GM19239 (cell line): Measurements from ENCODE around the gene LSR.
"Not testable (repeated sequence)": the region's sequence is repeated elsewhere in the genome, so short reads cannot be mapped to it uniquely, and the experiment has no call there.

Source experiments
- DNase-seq: peaks from one replicate; pipeline ENCODE4 v3.0.0; 2011; ENCODE audit warnings: low spot score; ENCODE audit not compliant: insufficient read length
- FAIRE-seq: peaks from 2 replicates; lab custom pipeline; 2011; peaks lifted over from hg19 to GRCh38; lab: Jason Lieb, UNC

The LSR gene

DNA sequence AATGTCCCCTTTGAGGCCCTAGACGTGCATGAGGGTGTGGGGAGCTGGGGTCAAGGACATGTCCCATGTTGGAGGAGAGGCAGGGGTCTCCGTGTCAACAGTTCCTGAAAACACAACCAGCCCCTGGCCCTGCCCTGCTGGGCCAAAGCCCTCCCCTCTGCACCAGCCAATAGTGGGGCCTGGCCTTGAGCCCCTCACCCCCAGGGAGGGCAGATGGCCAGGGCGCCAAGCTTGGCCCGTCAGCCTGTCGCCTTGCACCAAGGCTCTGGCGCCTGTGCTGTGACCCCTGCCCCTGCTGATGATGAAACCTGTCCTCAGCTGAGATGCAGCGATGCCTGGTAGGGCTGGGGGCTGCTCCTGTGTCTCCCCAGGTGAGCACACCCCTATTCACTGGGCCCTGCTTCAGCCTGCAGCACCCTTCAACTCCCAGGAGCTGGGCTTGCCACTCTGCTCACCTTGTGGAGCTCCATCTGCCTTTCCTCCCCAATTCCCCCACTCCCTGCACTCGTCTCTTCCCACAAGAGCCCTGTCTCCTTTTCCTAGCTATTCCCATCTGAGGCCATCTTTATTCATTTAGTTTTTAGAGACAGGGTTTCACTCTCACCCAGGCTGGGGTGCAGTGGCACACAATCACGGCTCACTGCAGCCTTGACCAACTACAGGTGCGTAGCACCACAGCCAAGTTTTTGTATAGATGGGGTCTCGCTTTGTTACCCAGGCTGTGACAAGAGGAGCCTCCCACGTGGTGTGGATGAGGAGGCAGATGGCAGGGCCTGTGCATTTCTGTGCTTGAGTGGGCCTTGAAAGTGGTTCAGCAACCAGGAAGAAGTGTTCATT lies 31.4 kb downstream of the LSR start:
- no peak for DNase-seq
- FAIRE-seq, result no peak

DNA sequence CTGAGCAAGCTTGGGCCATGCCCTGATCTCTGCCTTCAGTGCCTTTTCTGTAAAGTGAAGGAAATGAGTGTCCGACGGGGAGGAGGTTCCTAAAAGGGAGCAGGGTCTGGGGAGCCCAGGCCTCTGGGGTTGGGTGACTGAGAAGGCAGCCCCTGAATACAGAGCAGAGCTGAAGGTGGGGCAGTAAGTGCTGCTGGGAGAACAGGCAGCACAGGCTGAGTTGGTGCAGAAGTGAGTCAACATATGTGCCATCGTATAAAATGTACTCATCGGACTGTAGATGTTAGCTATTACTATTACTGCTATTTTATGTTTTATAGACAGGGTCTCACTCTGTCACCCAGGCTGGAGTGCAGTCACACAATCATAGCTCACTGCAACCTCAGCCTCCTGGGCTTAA lies 32.5 kb downstream of the LSR start:
- no peak for DNase-seq
- FAIRE-seq, result no peak

DNA sequence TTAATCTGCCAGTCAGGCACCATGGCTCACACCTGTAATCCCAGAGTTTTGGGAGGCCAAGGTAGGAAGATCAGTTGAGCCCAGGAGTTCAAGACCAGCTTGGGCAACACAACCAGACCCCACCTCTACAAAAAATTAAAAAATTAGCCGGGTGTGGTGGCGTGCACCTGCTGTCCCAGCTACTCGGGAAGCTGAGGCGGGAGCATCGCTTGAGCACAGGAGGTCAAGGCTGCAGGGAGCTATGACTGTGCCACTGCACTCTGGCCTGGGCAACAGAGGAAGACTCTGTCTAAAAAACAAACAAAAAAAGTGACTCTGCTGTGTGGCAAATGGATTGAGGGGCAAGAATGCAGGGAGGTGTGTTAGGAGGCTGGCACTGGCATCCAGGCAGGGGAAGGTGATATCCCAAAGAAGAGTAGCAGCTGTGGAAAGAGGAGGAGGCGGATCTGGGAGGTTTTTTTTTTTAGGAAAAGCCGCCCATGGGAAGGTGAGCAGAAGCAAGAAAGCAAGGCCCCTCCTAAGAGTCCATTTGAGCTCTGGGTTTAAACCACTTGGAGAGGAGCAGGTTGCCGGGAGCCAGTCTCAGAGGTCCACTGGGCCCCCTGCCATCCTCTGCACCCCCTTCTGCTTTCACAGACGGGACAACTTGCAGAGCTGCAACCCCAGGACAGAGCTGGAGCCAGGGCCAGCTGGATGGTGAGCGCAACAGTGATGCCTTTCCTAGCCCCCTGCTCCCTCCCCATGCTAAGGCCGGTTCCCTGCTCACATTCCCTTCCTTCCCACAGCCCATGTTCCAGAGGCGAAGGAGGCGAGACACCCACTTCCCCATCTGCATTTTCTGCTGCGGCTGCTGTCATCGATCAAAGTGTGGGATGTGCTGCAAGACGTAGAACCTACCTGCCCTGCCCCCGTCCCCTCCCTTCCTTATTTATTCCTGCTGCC lies 35.6 kb downstream of the LSR start:
- no peak for DNase-seq
- FAIRE-seq, result no peak

DNA sequence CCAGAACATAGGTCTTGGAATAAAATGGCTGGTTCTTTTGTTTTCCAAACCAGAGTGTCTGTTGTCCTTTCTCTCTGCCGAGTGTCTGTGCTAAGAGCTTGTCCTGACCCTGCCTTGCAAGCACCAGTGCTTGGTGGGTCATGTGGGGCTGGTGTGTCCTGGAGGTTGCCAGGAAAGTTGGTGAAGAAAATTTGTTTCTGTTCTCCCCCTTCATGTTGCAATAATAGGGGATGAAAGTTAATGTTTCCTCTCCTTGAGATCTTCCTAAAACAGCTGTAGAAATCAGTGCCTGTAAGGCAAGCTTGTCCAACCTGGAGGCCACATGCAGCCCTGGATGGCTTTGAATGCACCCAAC lies 36.3 kb downstream of the LSR start:
- DNase-seq (no peak), FAIRE-seq (no peak)

DNA sequence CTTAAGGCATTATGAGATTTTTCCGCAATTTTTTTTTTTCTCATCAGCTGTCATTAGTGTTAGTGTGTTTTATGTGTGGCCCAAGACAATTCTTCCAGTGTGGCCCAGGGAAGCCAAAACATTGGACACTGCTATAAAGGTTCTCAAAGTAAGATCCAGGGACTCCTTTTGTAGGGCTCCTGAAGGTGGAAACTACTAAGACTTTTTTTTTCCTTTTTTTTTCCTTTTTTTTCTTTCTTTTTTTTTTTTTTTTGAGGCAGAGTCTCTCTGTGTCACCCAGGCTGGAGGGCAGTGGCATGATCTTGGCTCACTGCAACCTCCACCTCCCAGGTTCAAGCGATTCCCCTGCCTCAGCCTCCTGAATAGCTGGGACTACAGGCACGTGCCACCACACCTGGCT lies 36.7 kb downstream of the LSR start:
- not testable (repeated sequence) for FAIRE-seq, DNase-seq

DNA sequence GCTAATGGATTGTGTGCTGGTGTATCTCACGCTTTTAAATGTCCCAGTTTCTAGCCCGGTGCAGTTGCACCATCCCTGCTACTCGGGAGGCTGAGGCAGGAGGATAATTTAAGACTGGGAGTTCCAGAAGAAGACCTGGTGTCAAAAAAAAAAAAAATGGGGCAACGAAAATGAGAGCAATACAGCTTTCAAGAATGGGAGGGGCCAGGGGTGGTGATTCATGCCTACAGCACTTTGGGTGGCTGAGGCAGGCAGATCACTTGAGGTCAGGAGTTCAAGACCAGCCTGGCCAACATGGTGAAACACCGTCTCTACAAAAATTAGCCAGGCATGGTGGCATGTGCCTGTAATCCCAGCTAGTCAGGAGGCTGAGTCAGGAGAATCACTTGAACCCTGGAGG lies 37.3 kb downstream of the LSR start:
- not testable (repeated sequence) for FAIRE-seq, DNase-seq

DNA sequence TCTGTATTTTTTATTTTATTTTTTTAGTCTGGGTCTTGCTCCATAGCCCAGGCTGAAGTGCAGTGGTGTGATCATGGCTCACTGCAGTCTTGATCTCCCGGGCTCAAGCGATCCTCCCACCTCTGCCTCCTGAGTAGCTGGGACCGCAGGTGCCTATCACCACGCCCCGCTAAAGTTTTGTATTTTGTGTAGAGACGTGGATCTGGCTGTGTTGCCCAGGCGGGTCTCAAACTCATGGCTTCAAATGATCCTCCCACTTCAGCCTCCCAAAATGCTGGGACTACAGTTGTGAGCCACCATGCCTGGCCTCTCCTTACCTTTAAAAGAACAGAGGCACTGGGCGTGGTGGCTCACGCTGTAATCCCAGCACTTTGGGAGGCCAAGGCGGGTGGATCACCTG lies 38.9 kb downstream of the LSR start:
- FAIRE-seq, result no peak
- no peak for DNase-seq

DNA sequence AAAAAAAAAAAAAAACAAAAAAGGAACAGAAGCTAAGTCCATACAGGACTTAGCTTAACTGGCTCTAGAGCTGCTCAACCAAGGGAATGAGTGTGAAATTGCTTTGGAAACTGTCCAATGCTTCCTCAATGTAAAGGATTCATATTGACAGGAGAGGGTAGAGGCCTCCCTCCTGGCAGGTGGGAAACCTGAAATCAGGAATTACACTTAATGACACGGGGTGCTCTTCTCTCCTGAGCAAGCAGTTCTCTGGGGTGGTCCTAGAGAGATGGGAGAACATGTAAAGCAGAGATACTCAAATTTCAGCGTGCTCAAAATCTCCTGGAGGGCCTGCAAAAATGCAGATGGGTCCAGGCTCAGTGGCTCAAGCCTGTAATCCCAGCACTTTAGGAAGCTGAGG lies 39.5 kb downstream of the LSR start:
- FAIRE-seq, result no peak
- no peak for DNase-seq

DNA sequence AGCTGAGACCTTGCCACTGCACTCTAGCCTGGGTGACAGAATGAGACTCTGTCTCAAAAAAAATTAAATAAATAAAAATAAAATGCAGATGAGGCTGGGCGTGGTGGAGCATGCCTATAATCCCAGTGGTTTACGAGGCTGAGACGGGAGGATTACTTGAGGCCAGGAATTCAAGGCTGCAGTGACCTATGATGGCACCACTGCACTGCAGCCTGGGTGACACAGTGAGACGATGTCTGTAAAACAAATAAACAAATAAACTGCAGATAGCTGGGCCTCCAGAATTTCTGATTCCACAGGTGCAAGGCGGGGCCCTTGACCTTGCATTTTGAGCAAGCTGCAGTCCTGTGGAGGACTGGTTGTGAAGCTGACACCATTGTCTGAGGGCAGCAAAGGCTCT lies 40.1 kb downstream of the LSR start:
- DNase-seq (no peak), FAIRE-seq (no peak)

DNA sequence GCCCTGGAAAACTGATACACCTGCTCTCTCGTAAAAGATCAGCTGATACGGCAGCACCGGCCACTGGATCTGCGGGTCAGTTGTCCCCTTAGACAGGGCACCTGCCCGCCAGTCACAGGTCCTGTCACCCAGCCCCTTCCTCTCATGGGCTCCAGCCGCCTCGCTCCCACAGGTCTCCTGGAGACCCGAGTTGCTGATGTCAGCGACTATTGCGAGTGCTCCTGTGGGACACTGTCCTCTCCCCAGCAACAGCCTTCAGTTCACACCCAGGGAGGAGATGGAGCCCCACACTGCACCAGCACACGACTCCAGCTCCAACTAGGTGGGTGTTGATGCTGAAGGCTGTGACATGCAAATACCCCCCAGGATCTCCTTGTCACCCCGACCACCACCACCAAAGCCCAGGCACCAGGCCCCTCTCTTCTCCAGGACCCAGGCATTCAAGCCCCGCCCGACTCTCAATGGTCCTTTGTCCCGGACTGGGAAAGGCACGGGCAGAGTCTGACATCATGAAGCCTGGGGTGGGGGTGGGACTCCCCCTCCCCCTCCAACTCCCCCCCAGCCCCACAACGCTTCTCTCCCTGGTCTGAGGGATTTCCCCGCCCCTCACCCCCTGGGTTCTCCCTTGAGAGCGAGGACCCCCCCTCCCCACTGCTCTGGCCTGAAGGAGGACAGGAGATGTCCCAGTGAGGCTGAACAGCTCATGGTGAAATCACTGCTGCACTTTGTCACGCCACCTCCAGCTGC lies 41.8 kb downstream of the LSR start:
- FAIRE-seq, result no peak

DNA sequence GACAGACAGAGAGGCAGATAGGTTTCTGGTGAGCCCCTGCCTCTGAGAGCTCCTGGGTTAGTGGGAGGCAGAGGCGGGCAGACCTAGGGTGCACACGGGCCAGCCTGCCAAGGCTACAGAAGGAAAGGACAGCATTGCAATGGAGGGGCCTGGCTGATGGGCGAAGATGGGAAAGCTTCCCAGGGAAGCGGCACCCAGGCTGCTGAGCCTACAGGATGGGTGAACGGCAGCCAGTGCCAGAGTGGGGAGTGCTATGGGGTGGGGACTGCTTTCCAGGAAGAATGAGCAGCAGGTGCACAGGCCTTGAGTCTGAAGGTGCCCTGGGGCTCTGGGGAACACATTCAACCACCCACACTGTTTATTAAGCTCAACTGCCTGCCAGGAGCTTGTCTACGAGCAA lies 42.5 kb downstream of the LSR start:
- DNase-seq, result no peak
- no peak for FAIRE-seq

More for the DNA sequence above, 41.8 kb downstream of the LSR start:
- DNase-seq, result no peak

DNA sequence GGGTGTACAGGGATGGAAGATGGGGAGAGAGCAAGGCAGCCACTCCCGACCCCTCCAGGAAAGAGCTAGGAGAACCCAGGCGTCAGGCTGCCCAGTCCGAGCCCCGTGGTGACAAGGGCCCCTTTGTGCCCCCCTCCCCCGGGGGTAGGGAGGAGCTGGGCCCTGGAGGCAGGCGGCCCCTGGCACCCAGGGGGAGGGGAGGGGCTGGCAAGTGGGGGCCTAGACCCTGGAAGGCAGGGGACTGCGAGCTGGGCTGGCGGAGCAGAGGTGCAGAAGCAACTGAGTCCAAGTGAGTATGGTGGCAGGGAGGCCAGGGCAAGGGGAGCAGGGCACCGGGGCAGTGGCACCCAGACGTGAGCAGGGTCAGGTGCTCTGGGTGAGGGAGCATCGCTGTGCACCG lies 43.1 kb downstream of the LSR start, which contains the start of gene MAG:
Gene MAG, plus strand, starts transcription at position 246 of the 400 bp plus-strand sequence. CDS start 3,248 bp downstream, outside the sequence.
- FAIRE-seq (no peak), DNase-seq (no peak)

DNA sequence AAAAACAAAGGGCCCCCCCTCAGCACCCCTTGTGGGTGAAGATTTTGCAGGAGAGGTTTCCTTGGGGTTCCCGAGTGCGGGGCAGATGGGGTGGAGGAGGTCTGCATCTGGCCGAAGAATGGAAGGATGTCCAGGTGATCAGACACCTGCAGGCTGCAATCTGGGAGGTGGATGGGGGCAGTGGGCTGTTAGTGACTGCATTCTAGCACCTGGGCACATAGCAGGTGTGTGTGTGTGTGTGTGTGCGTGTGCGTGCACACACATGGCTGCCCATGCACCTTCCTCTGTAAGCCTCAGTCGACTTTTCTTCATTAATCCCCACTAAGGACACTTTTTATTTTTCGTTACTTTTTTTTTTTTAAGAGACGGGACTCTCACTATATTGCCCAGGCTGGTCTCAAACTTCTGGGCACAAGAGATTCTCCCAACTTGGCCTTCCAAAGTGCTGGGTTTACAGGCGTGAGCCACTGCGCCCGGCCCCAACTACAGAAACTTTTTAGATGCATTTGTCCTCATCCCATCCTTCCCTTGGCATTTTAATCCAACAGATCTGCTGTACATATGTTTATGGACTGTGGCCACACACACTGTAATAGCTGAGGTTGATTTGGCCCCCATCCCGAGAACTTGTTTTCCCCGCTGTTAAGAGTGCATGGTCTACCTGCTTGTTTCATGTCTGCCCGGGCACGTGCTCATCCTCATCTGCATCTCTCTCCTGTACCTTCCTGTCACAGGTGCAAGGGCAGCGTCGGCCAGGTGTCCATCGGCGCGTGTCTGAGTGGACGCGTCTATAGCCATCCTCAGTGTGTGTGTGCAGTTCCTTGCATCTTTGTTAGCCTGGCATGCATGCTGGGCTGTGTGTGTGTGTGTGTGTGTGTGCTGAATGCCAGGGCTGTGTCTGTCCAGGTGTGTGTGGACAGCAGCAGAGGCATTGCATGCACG lies 43.9 kb downstream of the LSR start:
- no peak for FAIRE-seq
- DNase-seq, result no peak

DNA sequence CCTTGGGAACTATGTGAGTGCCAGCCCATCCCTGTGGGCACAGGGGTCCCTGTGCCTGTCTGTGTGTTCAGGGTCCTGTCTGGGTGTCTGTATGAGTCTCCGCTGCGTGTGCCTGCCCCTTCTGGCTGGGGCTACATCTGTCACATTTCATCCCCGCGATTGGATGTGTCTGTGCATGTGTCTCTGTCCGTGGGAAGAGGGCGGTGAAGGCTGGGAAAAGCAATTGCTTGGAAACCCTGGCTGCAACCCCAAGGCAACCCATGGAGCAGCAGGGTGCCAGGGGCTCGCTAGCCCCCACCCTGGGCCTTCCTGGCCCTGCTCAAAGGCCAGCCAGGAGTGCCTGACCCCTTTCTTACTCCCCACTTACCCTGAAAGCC lies 44.5 kb downstream of the LSR start:
- DNase-seq (no peak), FAIRE-seq (no peak)

DNA sequence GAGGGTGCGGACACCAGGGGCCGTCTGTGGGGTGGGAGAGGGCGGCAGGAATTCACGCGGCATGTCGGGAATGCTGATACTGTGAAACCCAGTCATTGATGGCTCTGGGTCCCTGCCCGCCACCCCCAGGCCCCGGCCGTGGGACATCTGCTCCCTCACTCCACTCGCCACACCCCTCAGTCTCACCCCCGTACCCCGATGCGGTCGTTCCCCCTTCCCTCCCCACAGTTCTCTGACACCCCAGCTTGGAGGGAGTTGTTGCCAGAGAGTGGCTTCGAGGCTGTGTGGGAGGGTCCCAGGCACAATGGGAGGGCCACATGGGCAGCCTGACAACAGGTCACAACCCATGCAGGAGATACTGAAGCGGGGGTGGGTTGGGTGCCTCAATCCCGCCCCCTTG lies 45.0 kb downstream of the LSR start:
- FAIRE-seq (no peak), DNase-seq (no peak)

DNA sequence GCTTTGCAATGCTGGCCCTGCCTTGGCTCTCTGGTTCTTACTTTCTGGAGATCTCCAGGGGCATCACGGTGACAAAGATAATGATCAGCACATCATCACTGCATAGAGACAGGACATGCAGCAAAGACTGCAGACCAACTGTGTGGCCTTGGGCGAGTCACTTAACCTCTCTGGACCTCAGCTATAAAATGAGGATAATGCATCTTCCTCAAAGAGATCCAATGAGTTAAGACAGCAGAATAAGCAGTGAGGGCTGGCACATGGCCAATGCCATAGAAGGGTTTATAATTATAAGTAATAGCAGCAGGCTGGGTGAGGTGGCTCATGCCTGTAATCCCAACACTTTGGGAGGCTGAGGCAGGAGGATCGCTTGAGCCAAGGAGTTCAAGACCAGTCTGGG lies 45.5 kb downstream of the LSR start:
- no peak for FAIRE-seq
- DNase-seq, result no peak

DNA sequence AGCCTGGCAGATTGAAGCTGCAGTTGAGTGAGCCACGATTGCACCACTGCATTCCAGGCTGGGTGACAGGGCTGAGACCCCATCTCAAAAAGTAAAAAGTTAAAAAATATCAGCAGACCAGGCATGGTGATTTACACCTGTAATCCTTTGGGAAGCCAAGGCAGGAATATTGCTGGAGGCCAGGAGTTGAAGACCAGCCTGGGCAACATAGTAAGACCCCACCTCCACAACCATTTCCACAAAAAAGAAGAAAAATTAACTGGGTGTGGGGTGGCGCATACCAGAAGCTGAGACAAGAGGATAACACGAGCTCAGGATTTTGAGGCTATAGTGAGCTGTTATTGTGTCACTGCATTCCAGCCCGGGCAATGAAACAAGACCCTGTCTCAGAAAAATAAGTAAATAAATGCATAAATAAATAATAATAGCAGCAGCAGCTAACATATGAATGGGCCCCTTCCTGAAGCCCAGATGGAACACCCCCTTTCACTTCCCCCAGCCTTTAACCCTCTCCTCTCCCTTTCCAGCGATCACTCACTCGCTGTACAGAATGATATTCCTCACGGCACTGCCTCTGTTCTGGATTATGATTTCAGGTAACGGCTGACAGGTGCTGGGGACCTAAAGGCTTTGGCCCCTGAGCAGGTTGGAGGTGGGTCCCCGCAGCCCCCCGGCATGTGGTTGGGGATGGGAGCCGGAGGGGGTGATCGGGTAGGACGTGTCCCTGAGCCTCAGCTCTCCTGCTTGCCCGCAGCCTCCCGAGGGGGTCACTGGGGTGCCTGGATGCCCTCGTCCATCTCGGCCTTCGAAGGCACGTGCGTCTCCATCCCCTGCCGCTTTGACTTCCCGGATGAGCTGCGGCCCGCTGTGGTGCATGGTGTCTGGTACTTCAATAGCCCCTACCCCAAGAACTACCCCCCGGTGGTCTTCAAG lies 46.3 kb downstream of the LSR start:
- no peak for FAIRE-seq

DNA sequence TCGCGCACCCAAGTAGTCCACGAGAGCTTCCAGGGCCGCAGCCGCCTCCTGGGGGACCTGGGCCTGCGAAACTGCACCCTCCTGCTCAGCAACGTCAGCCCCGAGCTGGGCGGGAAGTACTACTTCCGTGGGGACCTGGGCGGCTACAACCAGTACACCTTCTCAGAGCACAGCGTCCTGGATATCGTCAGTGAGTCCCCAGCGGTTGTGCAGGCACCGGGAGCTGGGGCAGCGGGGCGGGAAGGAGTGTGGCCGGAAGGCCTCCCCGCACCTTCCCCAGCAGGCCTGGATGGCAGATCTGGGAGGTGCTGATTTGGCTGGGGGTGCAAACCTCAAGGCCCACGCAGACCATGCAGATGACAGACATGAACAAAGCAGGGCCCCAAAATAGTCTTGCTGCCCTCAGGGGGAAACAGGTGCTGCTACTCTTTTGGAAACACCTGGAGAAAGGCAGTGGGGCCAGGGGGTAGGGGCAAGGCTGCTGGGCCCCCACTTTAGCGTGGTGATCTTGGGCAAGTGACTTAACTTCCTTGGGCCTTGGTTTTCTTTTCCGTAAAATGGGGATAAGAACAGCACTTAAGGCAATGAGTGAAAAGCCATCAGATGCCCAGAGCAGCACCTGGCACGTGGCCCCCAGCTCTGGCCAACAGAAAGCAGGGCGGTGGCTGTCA lies 47.1 kb downstream of the LSR start:
- FAIRE-seq (peak; percentile 66), DNase-seq (peak; percentile 70)

More for the DNA sequence above, 46.3 kb downstream of the LSR start:
- DNase-seq, result no peak
